Measurements from ENCODE around the gene MCF2L. TPM values are rescaled to one million over a fixed set of nuclear protein-coding genes. Genes with fewer than 3 reads are reported as not detected.

MCF2L gene
- polyA plus RNA-seq, 2 of the 4 experiments (the other 2 are of a cell fraction), result 0.36 to 0.92 TPM

DNA sequence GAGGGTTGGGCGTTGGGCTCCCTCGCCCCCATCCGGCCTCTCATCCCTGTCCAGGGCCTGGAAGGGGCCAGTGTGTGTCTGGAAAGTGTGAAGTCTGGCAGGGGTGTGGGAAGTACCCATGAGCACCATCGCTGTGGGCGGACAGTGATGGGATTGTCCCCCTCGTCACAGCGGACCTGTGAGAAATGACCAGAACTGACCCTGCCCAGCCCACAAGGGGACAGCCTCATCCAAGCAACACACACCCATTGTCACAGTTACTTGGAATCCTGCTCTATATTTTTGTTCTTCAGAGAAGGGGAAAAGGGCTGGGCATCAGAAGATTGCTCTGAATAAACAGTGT is 18.6 kb downstream of the MCF2L start:
- ChIA-PET POLR2A (no interaction called here), CTCF (no interaction called here)
- 83% methylated on average over 1 of the region's 7 CpGs for WGBS (ENCODE audit: missing lambda C conversion rate)
- DNase-seq (ENCODE audit: low read depth in 1 of 2, low spot score in 1 of 2), result no peak
- Histone ChIP-seq H3K27ac (no peak overlapping the region), H3K4me1 (no peaks in the 10 kb centered on the region), H3K4me2 (no peak overlapping the region), H3K9me3 (no peaks in the 10 kb centered on the region), H3K4me3 (no peak overlapping the region)
- no peak for FAIRE-seq
- no peak for ATAC-seq
- TF ChIP-seq, protein P1, sequence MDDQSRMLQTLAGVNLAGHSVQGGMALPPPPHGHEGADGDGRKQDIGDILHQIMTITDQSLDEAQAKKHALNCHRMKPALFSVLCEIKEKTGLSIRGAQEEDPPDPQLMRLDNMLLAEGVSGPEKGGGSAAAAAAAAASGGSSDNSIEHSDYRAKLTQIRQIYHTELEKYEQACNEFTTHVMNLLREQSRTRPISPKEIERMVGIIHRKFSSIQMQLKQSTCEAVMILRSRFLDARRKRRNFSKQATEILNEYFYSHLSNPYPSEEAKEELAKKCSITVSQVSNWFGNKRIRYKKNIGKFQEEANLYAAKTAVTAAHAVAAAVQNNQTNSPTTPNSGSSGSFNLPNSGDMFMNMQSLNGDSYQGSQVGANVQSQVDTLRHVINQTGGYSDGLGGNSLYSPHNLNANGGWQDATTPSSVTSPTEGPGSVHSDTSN (IDR thresholded peaks at IDR 0.05), result no peak
- TF ChIP-seq RNF2 (IDR thresholded peaks at IDR 0.05; ENCODE audit: borderline replicate concordance, low read depth), result no peak
- TF ChIP-seq, protein P2, sequence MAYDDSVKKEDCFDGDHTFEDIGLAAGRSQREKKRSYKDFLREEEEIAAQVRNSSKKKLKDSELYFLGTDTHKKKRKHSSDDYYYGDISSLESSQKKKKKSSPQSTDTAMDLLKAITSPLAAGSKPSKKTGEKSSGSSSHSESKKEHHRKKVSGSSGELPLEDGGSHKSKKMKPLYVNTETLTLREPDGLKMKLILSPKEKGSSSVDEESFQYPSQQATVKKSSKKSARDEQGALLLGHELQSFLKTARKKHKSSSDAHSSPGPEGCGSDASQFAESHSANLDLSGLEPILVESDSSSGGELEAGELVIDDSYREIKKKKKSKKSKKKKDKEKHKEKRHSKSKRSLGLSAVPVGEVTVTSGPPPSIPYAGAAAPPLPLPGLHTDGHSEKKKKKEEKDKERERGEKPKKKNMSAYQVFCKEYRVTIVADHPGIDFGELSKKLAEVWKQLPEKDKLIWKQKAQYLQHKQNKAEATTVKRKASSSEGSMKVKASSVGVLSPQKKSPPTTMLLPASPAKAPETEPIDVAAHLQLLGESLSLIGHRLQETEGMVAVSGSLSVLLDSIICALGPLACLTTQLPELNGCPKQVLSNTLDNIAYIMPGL (CRISPR knock-in tag; IDR thresholded peaks at IDR 0.05; ENCODE audit: borderline replicate concordance), result no peak
- TF ChIP-seq, protein P3, sequence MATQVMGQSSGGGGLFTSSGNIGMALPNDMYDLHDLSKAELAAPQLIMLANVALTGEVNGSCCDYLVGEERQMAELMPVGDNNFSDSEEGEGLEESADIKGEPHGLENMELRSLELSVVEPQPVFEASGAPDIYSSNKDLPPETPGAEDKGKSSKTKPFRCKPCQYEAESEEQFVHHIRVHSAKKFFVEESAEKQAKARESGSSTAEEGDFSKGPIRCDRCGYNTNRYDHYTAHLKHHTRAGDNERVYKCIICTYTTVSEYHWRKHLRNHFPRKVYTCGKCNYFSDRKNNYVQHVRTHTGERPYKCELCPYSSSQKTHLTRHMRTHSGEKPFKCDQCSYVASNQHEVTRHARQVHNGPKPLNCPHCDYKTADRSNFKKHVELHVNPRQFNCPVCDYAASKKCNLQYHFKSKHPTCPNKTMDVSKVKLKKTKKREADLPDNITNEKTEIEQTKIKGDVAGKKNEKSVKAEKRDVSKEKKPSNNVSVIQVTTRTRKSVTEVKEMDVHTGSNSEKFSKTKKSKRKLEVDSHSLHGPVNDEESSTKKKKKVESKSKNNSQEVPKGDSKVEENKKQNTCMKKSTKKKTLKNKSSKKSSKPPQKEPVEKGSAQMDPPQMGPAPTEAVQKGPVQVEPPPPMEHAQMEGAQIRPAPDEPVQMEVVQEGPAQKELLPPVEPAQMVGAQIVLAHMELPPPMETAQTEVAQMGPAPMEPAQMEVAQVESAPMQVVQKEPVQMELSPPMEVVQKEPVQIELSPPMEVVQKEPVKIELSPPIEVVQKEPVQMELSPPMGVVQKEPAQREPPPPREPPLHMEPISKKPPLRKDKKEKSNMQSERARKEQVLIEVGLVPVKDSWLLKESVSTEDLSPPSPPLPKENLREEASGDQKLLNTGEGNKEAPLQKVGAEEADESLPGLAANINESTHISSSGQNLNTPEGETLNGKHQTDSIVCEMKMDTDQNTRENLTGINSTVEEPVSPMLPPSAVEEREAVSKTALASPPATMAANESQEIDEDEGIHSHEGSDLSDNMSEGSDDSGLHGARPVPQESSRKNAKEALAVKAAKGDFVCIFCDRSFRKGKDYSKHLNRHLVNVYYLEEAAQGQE (IDR thresholded peaks at IDR 0.05), result no peak
- TF ChIP-seq FOSB (CRISPR knock-in tag; IDR thresholded peaks at IDR 0.05), result no peak
- no peak for TF ChIP-seq ZNF302 (CRISPR knock-in tag; IDR thresholded peaks at IDR 0.05)
- TF ChIP-seq POLR2AphosphoS2 (conservative IDR thresholded peaks at IDR 0.05; ENCODE audit: low read length), result no peak
- no peak for TF ChIP-seq HOXB5 (CRISPR knock-in tag; IDR thresholded peaks at IDR 0.05)

DNA sequence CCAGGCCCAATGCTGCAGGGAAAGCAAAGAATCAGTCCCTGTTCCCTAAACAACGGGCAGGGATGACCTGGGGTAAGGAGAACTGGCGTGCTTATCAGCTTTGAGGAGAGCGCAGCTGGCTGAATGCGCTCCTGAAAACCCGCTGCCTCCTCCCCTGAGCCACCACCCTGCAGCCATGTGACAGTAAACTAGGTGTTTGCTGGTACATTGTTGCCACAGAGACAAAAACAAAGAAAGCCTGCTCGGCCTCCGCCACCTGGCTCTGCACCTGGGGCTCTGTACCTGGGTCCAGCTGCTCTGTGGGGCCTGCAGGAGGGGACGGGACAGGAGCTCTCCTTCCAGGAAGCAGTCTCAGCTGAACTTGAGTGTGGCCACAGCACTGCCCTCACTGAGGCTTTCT is 21.8 kb downstream of the MCF2L start:
- POLR2A ChIA-PET, result no interaction called here
- FAIRE-seq, result no peak
- H3K4me2 ChIP-seq, result no peak overlapping the region
- H3K27ac ChIP-seq, result no peak overlapping the region
- no peak for ATAC-seq
- H3K9me3 ChIP-seq, result no peaks in the 10 kb centered on the region
- CTCF ChIA-PET, result interaction anchor here (0.8 kb wide), 1 partner anchor 44 kb away, joined by 3 read pairs; no protein-coding TSS in a partner anchor
- no peak overlapping the region for H3K4me3 ChIP-seq
- H3K4me1 ChIP-seq, result no peaks in the 10 kb centered on the region
- WGBS (ENCODE audit: missing lambda C conversion rate), result 76% methylated on average over 6 of the region's 8 CpGs
- DNase-seq (ENCODE audit: low read depth in 1 of 2, low spot score in 1 of 2), result no peak
- TF ChIP-seq CHD2 (IDR thresholded peaks at IDR 0.05; ENCODE audit: low read length, partially characterized antibody), result no peak
- TF ChIP-seq CBX2 (IDR thresholded peaks at IDR 0.05; ENCODE audit: borderline replicate concordance, low read depth), result no peak
- TF ChIP-seq, protein P4, sequence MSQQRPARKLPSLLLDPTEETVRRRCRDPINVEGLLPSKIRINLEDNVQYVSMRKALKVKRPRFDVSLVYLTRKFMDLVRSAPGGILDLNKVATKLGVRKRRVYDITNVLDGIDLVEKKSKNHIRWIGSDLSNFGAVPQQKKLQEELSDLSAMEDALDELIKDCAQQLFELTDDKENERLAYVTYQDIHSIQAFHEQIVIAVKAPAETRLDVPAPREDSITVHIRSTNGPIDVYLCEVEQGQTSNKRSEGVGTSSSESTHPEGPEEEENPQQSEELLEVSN (IDR thresholded peaks at IDR 0.05; ENCODE audit: borderline replicate concordance, low read depth), result no peak
- no peak for TF ChIP-seq JUNB (IDR thresholded peaks at IDR 0.05)
- TF ChIP-seq, protein P5, sequence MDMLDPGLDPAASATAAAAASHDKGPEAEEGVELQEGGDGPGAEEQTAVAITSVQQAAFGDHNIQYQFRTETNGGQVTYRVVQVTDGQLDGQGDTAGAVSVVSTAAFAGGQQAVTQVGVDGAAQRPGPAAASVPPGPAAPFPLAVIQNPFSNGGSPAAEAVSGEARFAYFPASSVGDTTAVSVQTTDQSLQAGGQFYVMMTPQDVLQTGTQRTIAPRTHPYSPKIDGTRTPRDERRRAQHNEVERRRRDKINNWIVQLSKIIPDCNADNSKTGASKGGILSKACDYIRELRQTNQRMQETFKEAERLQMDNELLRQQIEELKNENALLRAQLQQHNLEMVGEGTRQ (IDR thresholded peaks at IDR 0.05), result no peak
- no peak for TF ChIP-seq TP53 (CRISPR knock-in tag; IDR thresholded peaks at IDR 0.05)
- TF ChIP-seq, protein P3 (IDR thresholded peaks at IDR 0.05), result no peak
- TF ChIP-seq FOXS1 (CRISPR knock-in tag; IDR thresholded peaks at IDR 0.05), result no peak
- TF ChIP-seq RAD21 (conservative IDR thresholded peaks at IDR 0.05 in 1 of 2, IDR thresholded peaks at IDR 0.05 in 1 of 2), result no peak
- no peak for TF ChIP-seq ZFP36 (IDR thresholded peaks at IDR 0.05; ENCODE audit: borderline replicate concordance, partially characterized antibody)
- TF ChIP-seq KDM1A (IDR thresholded peaks at IDR 0.05; ENCODE audit: low read depth), result no peak
- no peak for TF ChIP-seq CBX8 (IDR thresholded peaks at IDR 0.05)
- TF ChIP-seq FOSB (CRISPR knock-in tag; IDR thresholded peaks at IDR 0.05), result no peak
- no peak for TF ChIP-seq POLR2AphosphoS2 (conservative IDR thresholded peaks at IDR 0.05; ENCODE audit: low read length)
- TF ChIP-seq, protein P6, sequence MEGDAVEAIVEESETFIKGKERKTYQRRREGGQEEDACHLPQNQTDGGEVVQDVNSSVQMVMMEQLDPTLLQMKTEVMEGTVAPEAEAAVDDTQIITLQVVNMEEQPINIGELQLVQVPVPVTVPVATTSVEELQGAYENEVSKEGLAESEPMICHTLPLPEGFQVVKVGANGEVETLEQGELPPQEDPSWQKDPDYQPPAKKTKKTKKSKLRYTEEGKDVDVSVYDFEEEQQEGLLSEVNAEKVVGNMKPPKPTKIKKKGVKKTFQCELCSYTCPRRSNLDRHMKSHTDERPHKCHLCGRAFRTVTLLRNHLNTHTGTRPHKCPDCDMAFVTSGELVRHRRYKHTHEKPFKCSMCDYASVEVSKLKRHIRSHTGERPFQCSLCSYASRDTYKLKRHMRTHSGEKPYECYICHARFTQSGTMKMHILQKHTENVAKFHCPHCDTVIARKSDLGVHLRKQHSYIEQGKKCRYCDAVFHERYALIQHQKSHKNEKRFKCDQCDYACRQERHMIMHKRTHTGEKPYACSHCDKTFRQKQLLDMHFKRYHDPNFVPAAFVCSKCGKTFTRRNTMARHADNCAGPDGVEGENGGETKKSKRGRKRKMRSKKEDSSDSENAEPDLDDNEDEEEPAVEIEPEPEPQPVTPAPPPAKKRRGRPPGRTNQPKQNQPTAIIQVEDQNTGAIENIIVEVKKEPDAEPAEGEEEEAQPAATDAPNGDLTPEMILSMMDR (IDR thresholded peaks at IDR 0.05), result no peak
- no peak for TF ChIP-seq NPAS2 (CRISPR knock-in tag; IDR thresholded peaks at IDR 0.05; ENCODE audit: borderline replicate concordance)

Measured in A549 (cell line).